Measurements from ENCODE around the gene GASK1A.

Gene GASK1A

DNA sequence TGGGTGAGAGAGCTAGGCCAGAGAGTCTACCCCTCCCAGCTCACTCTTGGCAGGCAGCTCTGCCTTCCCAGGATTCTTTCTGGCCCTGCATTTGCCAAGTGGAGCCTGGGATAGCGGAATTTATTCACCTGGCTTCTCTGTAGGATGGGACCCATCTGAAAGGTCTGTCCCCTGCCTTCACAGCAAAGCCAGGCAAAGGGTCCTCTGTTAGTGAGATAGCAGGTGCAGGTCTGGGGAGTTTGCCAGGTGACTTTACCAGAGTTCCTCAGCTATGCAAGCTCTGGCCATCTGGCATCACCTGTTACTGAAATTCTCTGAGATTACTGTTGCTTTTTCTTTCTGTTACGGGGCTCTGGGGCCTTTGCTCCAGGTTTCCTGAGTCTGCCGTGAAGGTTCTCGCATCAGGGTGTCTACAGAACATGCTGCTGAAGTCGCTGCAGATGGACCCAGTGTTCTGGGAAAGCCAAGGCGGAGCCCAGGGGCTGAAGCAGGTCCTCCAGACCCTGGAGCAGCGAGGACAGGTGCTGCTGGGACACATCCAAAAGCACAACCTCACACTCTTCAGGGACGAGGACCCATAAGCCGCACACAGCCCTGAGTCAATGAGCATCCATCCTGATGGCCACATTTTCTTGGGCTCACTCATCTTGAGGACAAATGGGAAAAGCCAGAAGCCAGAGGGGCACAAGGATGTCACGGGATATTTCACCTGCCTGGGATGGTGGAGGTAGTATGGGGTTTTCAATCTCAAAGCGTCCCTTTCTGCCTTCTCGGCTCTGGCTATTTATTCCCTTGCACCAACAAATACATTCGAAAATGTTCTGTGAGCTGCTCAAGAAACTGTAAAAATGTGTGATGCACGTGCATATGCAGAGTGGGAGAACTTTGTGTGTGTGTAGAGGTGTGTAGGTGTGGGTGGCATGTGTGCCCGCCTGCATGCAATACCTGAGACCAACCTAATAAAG, 77.0 kb downstream of the GASK1A start:
- ATAC-seq: no peak
- TF ChIP-seq RARB (CRISPR knock-in tag; IDR thresholded peaks at IDR 0.05) (no peak), ESRRG (CRISPR knock-in tag; IDR thresholded peaks at IDR 0.05) (no peak), TOX (CRISPR knock-in tag; IDR thresholded peaks at IDR 0.05; ENCODE audit: borderline replicate concordance) (no peak), SNAI2 (CRISPR knock-in tag; IDR thresholded peaks at IDR 0.05) (no peak), TCF4 (CRISPR knock-in tag; IDR thresholded peaks at IDR 0.05; ENCODE audit: borderline replicate concordance) (no peak), CSDC2 (CRISPR knock-in tag; IDR thresholded peaks at IDR 0.05) (no peak), ZC3H10 (CRISPR knock-in tag; IDR thresholded peaks at IDR 0.05) (no peak), TSHZ2 (CRISPR knock-in tag; IDR thresholded peaks at IDR 0.05) (no peak), ZNF70 (CRISPR knock-in tag; IDR thresholded peaks at IDR 0.05) (no peak)
- TF ChIP-seq, protein P1, sequence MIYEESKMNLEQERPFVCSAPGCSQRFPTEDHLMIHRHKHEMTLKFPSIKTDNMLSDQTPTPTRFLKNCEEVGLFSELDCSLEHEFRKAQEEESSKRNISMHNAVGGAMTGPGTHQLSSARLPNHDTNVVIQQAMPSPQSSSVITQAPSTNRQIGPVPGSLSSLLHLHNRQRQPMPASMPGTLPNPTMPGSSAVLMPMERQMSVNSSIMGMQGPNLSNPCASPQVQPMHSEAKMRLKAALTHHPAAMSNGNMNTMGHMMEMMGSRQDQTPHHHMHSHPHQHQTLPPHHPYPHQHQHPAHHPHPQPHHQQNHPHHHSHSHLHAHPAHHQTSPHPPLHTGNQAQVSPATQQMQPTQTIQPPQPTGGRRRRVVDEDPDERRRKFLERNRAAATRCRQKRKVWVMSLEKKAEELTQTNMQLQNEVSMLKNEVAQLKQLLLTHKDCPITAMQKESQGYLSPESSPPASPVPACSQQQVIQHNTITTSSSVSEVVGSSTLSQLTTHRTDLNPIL (CRISPR knock-in tag; IDR thresholded peaks at IDR 0.05; ENCODE audit: low read depth): no peak

GRCh38 chr3:43059456-43059855, 80.3 kb downstream of the GASK1A start:
- no peak for TF ChIP-seq ISL1 (CRISPR knock-in tag; IDR thresholded peaks at IDR 0.05)
- no peak for TF ChIP-seq ZNF70 (CRISPR knock-in tag; IDR thresholded peaks at IDR 0.05)
- TF ChIP-seq TCF4 (CRISPR knock-in tag; IDR thresholded peaks at IDR 0.05; ENCODE audit: borderline replicate concordance): no peak
- TF ChIP-seq RARB (CRISPR knock-in tag; IDR thresholded peaks at IDR 0.05): no peak
- TF ChIP-seq SNAI2 (CRISPR knock-in tag; IDR thresholded peaks at IDR 0.05): no peak
- no peak for TF ChIP-seq ZFP3 (CRISPR knock-in tag; IDR thresholded peaks at IDR 0.05)
- TF ChIP-seq, protein P2, sequence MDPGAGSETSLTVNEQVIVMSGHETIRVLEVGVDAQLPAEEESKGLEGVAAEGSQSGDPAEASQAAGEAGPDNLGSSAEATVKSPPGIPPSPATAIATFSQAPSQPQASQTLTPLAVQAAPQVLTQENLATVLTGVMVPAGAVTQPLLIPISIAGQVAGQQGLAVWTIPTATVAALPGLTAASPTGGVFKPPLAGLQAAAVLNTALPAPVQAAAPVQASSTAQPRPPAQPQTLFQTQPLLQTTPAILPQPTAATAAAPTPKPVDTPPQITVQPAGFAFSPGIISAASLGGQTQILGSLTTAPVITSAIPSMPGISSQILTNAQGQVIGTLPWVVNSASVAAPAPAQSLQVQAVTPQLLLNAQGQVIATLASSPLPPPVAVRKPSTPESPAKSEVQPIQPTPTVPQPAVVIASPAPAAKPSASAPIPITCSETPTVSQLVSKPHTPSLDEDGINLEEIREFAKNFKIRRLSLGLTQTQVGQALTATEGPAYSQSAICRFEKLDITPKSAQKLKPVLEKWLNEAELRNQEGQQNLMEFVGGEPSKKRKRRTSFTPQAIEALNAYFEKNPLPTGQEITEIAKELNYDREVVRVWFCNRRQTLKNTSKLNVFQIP (CRISPR knock-in tag; IDR thresholded peaks at IDR 0.05; ENCODE audit: borderline replicate concordance, low read depth): no peak
- TF ChIP-seq, protein P1 (CRISPR knock-in tag; IDR thresholded peaks at IDR 0.05; ENCODE audit: low read depth): no peak
- TF ChIP-seq OSR1 (CRISPR knock-in tag; IDR thresholded peaks at IDR 0.05): no peak
- no peak for TF ChIP-seq BACH2 (CRISPR knock-in tag; IDR thresholded peaks at IDR 0.05; ENCODE audit: borderline replicate concordance)
- TF ChIP-seq ZNF8 (CRISPR knock-in tag; IDR thresholded peaks at IDR 0.05): no peak
- TF ChIP-seq ESRRG (CRISPR knock-in tag; IDR thresholded peaks at IDR 0.05): no peak
- no peak for TF ChIP-seq GLIS3 (CRISPR knock-in tag; IDR thresholded peaks at IDR 0.05)
- TF ChIP-seq ZFP30 (CRISPR knock-in tag; IDR thresholded peaks at IDR 0.05): no peak
- TF ChIP-seq CSDC2 (CRISPR knock-in tag; IDR thresholded peaks at IDR 0.05): no peak
- no peak for TF ChIP-seq CSRNP3 (CRISPR knock-in tag; IDR thresholded peaks at IDR 0.05)
- no peak for TF ChIP-seq TOX (CRISPR knock-in tag; IDR thresholded peaks at IDR 0.05; ENCODE audit: borderline replicate concordance)
- no peak for TF ChIP-seq ARNTL (CRISPR knock-in tag; IDR thresholded peaks at IDR 0.05; ENCODE audit: borderline replicate concordance, low read depth)
- no peak for TF ChIP-seq ZC3H10 (CRISPR knock-in tag; IDR thresholded peaks at IDR 0.05)
- TF ChIP-seq TSHZ2 (CRISPR knock-in tag; IDR thresholded peaks at IDR 0.05): no peak
- ATAC-seq: no peak

Measured in SK-N-SH treated with all-trans-retinoic acid at 6 μM for 48 hours (cell line).